Gastroesophageal sphincter (tissue), 4 donors: ENCODE results near the gene NELL1. TPM values are rescaled to one million over a fixed set of nuclear protein-coding genes. Genes with fewer than 3 reads are reported as not detected.

Experiments used
- ATAC-seq: fragments of 150-250 bp; one replicate; pipeline ENCODE4 v1.9.1; 2016; ENCODE audit warnings: mild to moderate bottlenecking, moderate library complexity
- H3K27ac ChIP-seq, 4 donors: fragments of 200-600 bp; sonication (generic) in 3 of 4; 1 replicate in 3 of 4; 2 replicates in 1 of 4; pipeline ENCODE4 v1.5.1; 2016 to 2019
- H3K27me3 ChIP-seq: fragments of 200-600 bp; sonication (generic); one replicate; pipeline ENCODE4 v1.5.1; 2019
- H3K36me3 ChIP-seq, 2 donors: fragments of 200-600 bp; sonication (generic); one replicate each; pipeline ENCODE4 v1.5.1; 2019; ENCODE audit warnings: control low read depth in 1 of 2
- H3K4me1 ChIP-seq, 3 donors: fragments of 200-600 bp; sonication (generic); 1 replicate in 2 of 3; 2 replicates in 1 of 3; pipeline ENCODE4 v1.5.1; 2016 to 2019; ENCODE audit warnings: control low read depth in 2 of 3
- H3K4me3 ChIP-seq, 2 donors: fragments of 200-600 bp; sonication (generic); one replicate each; pipeline ENCODE4 v1.5.1; 2019; ENCODE audit warnings: mild to moderate bottlenecking in 1 of 2, moderate library complexity in 1 of 2
- H3K9me3 ChIP-seq, 3 donors: fragments of 200-600 bp; sonication (generic); one replicate each; pipeline ENCODE4 v1.5.1; 2017 to 2019; ENCODE audit warnings: control low read depth in 2 of 3
- CTCF ChIP-seq, 4 experiments: fragments of 200-600 bp in 2 of 4; fragments of 450-650 bp in 2 of 4; sonication (generic) in 1 of 4; IDR thresholded peaks; one replicate each; pipeline ENCODE4 v1.5.1; 2017 to 2019; ENCODE audit warnings: antibody characterized with exemption in 4 of 4, mild to moderate bottlenecking in 2 of 4, moderate library complexity in 2 of 4
- EP300 ChIP-seq: sonication (generic); formaldehyde crosslinking; IDR thresholded peaks from one replicate; pipeline ENCODE4 v1.6.1; 2017; ENCODE audit warnings: antibody characterized with exemption, mild to moderate bottlenecking
- POLR2A ChIP-seq, 2 donors: fragments of 450-650 bp; IDR thresholded peaks; one replicate each; pipeline ENCODE4 v1.6.1; 2017; ENCODE audit warnings: antibody characterized with exemption in 2 of 2, mild to moderate bottlenecking in 2 of 2, moderate library complexity in 1 of 2
- POLR2AphosphoS5 ChIP-seq: sonication (generic); formaldehyde crosslinking; IDR thresholded peaks from one replicate; pipeline ENCODE4 v1.6.1; 2017; ENCODE audit warnings: antibody characterized with exemption
- WGBS, 2 donors: methylation state at CpG; one replicate each; pipeline ENCODE4 v1.1.5; 2018; ENCODE audit warnings: low coverage in 1 of 2; 5-methylcytosine and 5-hydroxymethylcytosine counted together
- total RNA-seq, 4 donors: library from RNA; depleted of rRNA; stranded (reverse); fragments of >200 nt; gene quantifications; one replicate each; pipeline ENCODE4 v1.1.0, GENCODE V29; 2016

The NELL1 gene
- total RNA-seq, 4 donors from 2014 or later, result 0.27 to 3.0 (median 1.5) TPM

GRCh38 chr11:20626279-20626678 lies 43.1 kb upstream of the NELL1 start:
- no peak overlapping the region for H3K4me3 ChIP-seq
- no peaks in the 10 kb centered on the region for H3K4me1 ChIP-seq
- H3K9me3 ChIP-seq, result peaks cover 0 to 10% (median 0%) of the 10 kb centered on the region in 3 donors
- 44% methylated on average over 2 of the region's 4 CpGs; no CpG with 5 or more reads in 1 of the 2 donors for WGBS, 2 donors
- TF ChIP-seq POLR2AphosphoS5 (no peak), CTCF (IDR thresholded peaks at IDR 0.05) (no peak), POLR2A (IDR thresholded peaks at IDR 0.05) (no peak), EP300 (no peak)
- H3K27me3 ChIP-seq, result peaks cover 7% of the 10 kb centered on the region
- ATAC-seq, result no peak
- no peaks in the 10 kb centered on the region for H3K36me3 ChIP-seq
- H3K27ac ChIP-seq, result no peak overlapping the region

DNA sequence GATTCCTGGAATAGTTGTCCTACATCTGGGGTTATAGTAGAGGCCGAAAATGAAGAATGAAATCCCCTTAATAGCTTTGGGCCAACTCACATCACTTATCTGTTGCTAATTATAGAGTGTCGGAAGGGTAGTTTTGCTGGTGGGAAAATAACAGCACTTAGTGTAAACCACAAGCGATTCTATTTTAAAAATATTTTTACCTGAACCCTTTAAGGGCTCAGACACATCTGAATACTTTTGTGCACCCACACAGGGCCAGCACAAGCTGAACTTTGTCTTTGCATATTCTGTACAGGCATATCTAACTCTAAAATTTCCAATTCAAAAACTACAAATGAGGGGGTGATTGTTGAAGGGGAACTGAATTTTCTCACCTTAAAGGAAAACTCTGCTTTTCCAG lies 42.4 kb upstream of the NELL1 start:
- Histone ChIP-seq H3K27me3 (peaks cover 7% of the 10 kb centered on the region), H3K4me3 (no peak overlapping the region), H3K27ac (no peak overlapping the region), H3K36me3 (no peaks in the 10 kb centered on the region), H3K4me1 (no peaks in the 10 kb centered on the region), H3K9me3 (peaks cover 0 to 10% (median 0%) of the 10 kb centered on the region in 3 donors)
- no peak for TF ChIP-seq POLR2AphosphoS5
- TF ChIP-seq CTCF (IDR thresholded peaks at IDR 0.05), result no peak
- TF ChIP-seq EP300, result no peak
- no peak for TF ChIP-seq POLR2A (IDR thresholded peaks at IDR 0.05)
- no peak for ATAC-seq
- WGBS, 2 donors, result 57 to 58% methylated on average over 3 of the region's 3 CpGs

GRCh38 chr11:20627701-20628100 lies 41.7 kb upstream of the NELL1 start:
- no peak for ATAC-seq
- H3K36me3 ChIP-seq, result no peaks in the 10 kb centered on the region
- no peak overlapping the region for H3K4me3 ChIP-seq
- no peaks in the 10 kb centered on the region for H3K4me1 ChIP-seq
- H3K27ac ChIP-seq, result no peak overlapping the region
- peaks cover 0 to 10% (median 0%) of the 10 kb centered on the region in 3 donors for H3K9me3 ChIP-seq
- no peak for TF ChIP-seq EP300
- no peak for TF ChIP-seq POLR2AphosphoS5
- no peak for TF ChIP-seq POLR2A (IDR thresholded peaks at IDR 0.05)
- no peak for TF ChIP-seq CTCF (IDR thresholded peaks at IDR 0.05)
- peaks cover 7% of the 10 kb centered on the region for H3K27me3 ChIP-seq
- WGBS, 2 donors, result 24 to 68% methylated on average over 3 of the region's 3 CpGs

DNA sequence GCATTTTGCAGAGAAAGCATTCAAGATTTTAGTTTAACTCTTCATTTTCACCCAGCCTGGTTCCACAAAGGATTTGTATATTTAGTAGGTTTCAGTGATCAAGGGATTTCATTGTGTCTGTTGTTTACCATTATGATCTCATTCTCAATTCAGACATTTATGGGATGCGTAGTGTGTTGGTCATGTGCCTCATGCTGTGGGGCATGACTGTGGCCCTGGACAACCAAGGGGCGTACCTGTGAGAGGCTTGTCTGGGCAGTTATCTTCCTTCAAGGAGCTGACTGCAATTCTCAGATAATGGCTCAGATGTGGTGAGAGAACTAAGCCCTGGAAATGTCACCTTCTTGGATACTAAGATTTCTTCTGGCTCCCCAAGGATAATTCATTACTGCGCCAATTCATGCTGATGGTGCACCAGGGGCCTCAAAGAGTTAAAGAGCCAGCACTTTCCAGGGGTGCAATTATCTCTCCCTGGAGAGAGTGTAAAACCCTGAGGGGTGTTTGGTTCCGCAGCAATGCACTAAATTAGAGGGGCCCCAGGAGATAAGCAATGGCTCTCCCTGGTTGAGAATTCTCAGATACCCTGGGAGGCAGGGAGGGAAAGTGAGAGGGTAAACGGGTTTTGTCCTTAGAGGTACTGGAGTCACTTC lies 37.7 kb upstream of the NELL1 start:
- Histone ChIP-seq H3K4me3 (no peak overlapping the region), H3K9me3 (peaks cover 0 to 10% (median 0%) of the 10 kb centered on the region in 3 donors), H3K27ac (no peak overlapping the region), H3K36me3 (no peaks in the 10 kb centered on the region), H3K4me1 (no peaks in the 10 kb centered on the region), H3K27me3 (peaks cover 5% of the 10 kb centered on the region)
- 68 to 73% methylated on average over 2 to 3 of the region's 5 CpGs for WGBS, 2 donors
- no peak for ATAC-seq
- TF ChIP-seq CTCF (IDR thresholded peaks at IDR 0.05), result no peak
- no peak for TF ChIP-seq POLR2AphosphoS5
- no peak for TF ChIP-seq POLR2A (IDR thresholded peaks at IDR 0.05)
- no peak for TF ChIP-seq EP300

GRCh38 chr11:20632169-20632532 lies 37.2 kb upstream of the NELL1 start:
- no peak overlapping the region for H3K27ac ChIP-seq
- 55 to 75% methylated on average over 1 of the region's 1 CpG for WGBS, 2 donors

More at GRCh38 chr11:20632169-20632532, 37.2 kb upstream of the NELL1 start:
- H3K36me3 ChIP-seq, result no peaks in the 10 kb centered on the region
- peaks cover 0 to 10% (median 0%) of the 10 kb centered on the region in 3 donors for H3K9me3 ChIP-seq
- no peak for ATAC-seq
- H3K27me3 ChIP-seq, result peaks cover 4% of the 10 kb centered on the region
- H3K4me3 ChIP-seq, result no peak overlapping the region
- TF ChIP-seq POLR2A (IDR thresholded peaks at IDR 0.05) (no peak), CTCF (IDR thresholded peaks at IDR 0.05) (no peak), EP300 (no peak), POLR2AphosphoS5 (no peak)
- no peaks in the 10 kb centered on the region for H3K4me1 ChIP-seq
